GM12873 (cell line): ENCODE data around the gene F2RL3.

Experiments
- TF ChIP-seq, protein P1 (sequence below): IDR thresholded peaks from 2 replicates; pipeline ENCODE4 v1.5.1; 2012; ENCODE audit warnings: low read depth, mild to moderate bottlenecking, moderate library complexity, low read length, control low read depth; ENCODE audit not compliant: insufficient read depth; ENCODE audit errors: missing control alignments

Gene F2RL3

DNA sequence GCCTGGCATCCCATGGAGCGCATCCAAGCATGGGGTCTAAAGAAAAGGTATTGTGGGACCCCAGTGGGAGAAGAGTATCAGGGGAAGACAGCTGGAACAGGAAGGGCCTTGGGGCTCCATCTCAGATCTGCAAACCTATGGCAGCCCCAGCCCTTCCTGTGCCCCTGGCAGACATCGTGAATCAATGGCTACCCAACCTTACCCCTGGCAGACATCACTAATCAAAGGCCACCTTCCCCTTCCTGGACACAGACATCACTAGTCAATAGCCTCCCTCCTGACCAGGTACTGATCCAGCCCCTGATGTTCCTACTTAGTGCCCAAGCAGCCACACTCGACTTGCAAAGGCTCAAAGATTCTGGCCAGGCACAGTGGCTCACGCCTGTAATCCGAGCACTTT lies 15.8 kb downstream of the F2RL3 start:
- TF ChIP-seq, protein P1, sequence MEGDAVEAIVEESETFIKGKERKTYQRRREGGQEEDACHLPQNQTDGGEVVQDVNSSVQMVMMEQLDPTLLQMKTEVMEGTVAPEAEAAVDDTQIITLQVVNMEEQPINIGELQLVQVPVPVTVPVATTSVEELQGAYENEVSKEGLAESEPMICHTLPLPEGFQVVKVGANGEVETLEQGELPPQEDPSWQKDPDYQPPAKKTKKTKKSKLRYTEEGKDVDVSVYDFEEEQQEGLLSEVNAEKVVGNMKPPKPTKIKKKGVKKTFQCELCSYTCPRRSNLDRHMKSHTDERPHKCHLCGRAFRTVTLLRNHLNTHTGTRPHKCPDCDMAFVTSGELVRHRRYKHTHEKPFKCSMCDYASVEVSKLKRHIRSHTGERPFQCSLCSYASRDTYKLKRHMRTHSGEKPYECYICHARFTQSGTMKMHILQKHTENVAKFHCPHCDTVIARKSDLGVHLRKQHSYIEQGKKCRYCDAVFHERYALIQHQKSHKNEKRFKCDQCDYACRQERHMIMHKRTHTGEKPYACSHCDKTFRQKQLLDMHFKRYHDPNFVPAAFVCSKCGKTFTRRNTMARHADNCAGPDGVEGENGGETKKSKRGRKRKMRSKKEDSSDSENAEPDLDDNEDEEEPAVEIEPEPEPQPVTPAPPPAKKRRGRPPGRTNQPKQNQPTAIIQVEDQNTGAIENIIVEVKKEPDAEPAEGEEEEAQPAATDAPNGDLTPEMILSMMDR, result no peak

DNA sequence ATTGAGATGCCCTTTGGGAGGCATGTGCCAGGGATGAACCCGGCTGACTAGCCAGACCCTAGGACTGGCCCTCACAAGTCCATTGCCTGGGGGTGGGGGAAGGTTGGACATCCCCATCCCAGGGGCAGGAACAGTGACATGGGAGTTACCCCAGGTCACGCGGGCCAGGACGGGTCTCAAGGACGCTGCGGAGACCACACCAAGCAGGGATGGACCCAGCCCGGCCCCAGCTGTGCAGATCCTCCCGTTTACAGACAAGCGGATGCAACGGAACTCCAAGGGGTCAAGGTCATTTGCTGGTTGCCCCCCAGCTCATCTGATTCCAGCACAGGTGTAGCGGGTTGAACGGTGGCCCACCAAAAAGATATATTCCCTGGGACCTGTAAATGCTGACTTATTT lies 20.0 kb downstream of the F2RL3 start:
- TF ChIP-seq, protein P1, result no peak

DNA sequence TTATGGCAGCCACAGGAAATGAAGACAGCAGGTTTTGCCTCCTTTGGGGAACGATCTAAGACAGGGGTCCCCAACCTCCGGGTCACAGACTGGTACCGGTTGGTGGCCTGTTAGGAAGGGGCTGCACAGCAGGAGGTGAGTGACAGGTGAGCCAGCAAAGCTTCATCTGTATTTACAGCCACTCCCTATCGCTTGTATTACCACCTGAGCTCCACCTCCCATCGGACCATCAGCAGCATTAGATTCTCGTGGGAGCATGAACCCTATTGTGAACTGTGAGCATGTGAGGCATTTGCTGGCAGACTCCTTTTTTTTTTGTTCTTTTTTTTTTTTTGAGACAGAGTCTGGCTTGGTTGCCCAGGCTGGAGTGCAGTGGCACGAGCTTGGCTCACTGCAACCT lies 22.2 kb downstream of the F2RL3 start:
- TF ChIP-seq, protein P1, result no peak

DNA sequence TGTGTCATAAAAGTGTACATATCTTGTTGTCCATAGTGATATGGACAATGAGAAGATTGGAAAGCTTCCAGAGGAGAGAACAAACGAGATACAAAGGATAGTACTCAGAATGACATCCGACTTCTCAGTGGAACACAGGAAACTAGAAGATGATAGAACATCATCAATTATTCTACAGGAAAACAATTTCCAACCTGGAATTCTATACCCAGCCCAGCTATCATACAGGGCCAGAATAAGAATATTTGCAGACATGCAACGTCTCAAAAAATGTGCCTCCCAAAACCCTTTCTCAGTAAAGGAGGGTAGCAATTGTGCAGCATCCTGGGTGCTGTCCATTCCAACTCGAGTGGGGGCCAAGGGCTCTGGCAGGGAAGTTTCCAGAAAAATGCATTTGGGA lies 24.0 kb downstream of the F2RL3 start:
- TF ChIP-seq, protein P1, result no peak

DNA sequence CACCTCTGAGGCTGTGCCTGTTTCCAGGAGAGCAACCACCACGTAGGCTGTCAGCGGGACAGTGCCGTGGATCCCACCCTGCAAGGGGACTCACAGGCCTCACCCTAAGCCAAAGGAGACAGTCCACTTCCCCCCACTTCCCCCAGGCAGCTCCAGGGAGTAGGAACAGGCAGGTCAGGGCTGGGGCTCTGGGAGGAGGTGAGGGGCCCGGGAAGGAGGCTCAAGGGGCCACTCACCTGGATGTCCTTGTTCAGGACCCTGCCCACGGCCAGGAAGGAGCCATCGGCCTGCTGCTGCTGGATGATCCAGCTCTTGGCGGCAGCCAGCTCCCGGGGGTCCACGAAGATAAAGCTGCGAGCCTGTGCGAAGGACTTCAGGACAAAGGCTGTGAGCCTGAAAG lies 25.6 kb downstream of the F2RL3 start:
- TF ChIP-seq, protein P1, result no peak

DNA sequence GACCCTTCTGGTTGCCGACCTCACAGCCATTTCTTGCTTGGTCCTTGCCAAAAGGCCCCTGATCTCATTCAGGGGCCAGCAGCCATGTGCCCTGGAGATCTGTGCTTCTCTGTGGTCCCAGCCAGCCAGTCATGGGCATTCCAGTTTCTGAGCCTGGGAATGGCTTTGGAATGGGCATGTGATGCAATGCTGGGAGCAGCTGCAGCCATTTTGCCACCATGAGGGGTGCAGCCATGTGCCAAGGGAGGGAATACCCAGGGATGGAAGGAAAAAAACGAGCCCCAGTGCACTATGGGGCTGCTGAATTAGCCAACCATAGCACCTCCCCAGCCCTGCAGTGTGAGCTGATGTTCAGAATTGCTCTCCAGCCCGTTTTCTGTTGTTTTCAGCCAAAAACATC lies 26.3 kb downstream of the F2RL3 start:
- TF ChIP-seq, protein P1, result no peak

DNA sequence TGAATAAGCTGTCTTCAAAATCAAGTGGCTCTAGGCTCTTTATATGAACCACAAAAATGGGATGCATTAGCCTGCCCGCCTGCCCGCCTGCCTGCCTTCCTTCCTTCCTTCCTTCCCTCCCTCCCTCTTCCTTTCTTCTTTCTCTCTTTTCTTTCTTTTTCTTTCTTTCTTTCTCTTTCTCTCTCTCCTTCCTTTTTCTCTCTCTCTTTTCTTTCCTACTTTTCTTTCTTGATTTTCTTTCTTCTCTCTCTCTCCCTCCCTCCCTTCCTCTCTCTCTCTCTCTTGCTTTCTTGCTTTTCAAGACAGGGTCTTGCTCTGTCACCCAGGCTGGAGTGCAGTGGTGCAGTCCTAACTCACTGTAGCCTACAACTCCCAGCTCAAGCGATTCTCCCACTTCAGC lies 26.9 kb downstream of the F2RL3 start:
- TF ChIP-seq, protein P1, result no peak
